Stimulated activated CD4-positive, alpha-beta T cell treated with anti-CD3 and anti-CD28 coated beads, Interleukin-4, amount 100 ng/mL, for 4 hours (primary cell): ENCODE data around the gene LRRC19.

Source experiments
- DNase-seq, 2 experiments: peaks; one replicate each; pipeline ENCODE4 v3.0.0-alpha.2; 2020

LRRC19 gene

GRCh38 chr9:26955921-26956859 lies 49.3 kb downstream of the LRRC19 start, which contains the start of gene IFT74:
TSS of gene IFT74 (plus strand) at chr9:26956412. CDS start at chr9:26961968, 5,556 bp downstream.
- peak; percentile 87 to 91 for DNase-seq

GRCh38 chr9:26955222-26955903 lies 50.1 kb downstream of the LRRC19 start:
- DNase-seq, result no peak

GRCh38 chr9:26954050-26954508 lies 51.4 kb downstream of the LRRC19 start:
- no peak for DNase-seq

GRCh38 chr9:26951794-26952193 lies 53.7 kb downstream of the LRRC19 start:
- DNase-seq, result no peak

- DNase-seq, result no peak
Observed at GRCh38 chr9:26950521-26950920, 55.0 kb downstream of the LRRC19 start.

GRCh38 chr9:26949637-26950069 lies 55.8 kb downstream of the LRRC19 start:
- no peak for DNase-seq

- peak in 1 of 2 experiments; percentile 22 for DNase-seq
Observed at GRCh38 chr9:26947736-26948135, 57.7 kb downstream of the LRRC19 start.

- peak; percentile 80 to 82 for DNase-seq
Observed at GRCh38 chr9:26946753-26947727, 58.4 kb downstream of the LRRC19 start, which contains the start of gene PLAA. TSS of gene PLAA (minus strand) at chr9:26947242. CDS start at chr9:26947045, 197 bp downstream.

GRCh38 chr9:26945591-26945990 lies 59.9 kb downstream of the LRRC19 start:
- no peak for DNase-seq
